Kidney epithelial cell (primary cell): ENCODE results near the gene COBL. TPM values are rescaled to one million over a fixed set of nuclear protein-coding genes. Genes with fewer than 3 reads are reported as not detected.

Experiments used
- DNase-seq: peaks from one replicate; pipeline ENCODE4 v3.0.0-alpha.2; 2010; ENCODE audit warnings: low read depth
- H3K27me3 ChIP-seq: 2 replicates; pipeline ENCODE4 v1.6.0; 2011; ENCODE audit warnings: low read length; ENCODE audit not compliant: control insufficient read depth, insufficient read depth
- H3K36me3 ChIP-seq: 2 replicates; pipeline ENCODE4 v1.5.1; 2011; ENCODE audit warnings: low read length; ENCODE audit not compliant: control insufficient read depth, insufficient read depth
- H3K4me3 ChIP-seq: 2 replicates; pipeline ENCODE4 v1.5.1; 2011; ENCODE audit warnings: low read depth, mild to moderate bottlenecking, control low read depth, low read length
- total RNA-seq: library from RNA; depleted of rRNA; stranded (reverse); fragments of >200 nt; gene quantifications from 2 replicates; pipeline ENCODE4 v1.2.3, GENCODE V29; 2015
- TF ChIP-seq, protein P1 (sequence below): IDR thresholded peaks from 2 replicates; pipeline ENCODE4 v1.5.1; 2011; ENCODE audit warnings: mild to moderate bottlenecking, moderate library complexity, low read length, control low read depth, inconsistent platforms; ENCODE audit not compliant: insufficient read depth, poor library complexity, severe bottlenecking

Gene COBL
- total RNA-seq, 1 donor from 2014 or later: 7.1 TPM

DNA sequence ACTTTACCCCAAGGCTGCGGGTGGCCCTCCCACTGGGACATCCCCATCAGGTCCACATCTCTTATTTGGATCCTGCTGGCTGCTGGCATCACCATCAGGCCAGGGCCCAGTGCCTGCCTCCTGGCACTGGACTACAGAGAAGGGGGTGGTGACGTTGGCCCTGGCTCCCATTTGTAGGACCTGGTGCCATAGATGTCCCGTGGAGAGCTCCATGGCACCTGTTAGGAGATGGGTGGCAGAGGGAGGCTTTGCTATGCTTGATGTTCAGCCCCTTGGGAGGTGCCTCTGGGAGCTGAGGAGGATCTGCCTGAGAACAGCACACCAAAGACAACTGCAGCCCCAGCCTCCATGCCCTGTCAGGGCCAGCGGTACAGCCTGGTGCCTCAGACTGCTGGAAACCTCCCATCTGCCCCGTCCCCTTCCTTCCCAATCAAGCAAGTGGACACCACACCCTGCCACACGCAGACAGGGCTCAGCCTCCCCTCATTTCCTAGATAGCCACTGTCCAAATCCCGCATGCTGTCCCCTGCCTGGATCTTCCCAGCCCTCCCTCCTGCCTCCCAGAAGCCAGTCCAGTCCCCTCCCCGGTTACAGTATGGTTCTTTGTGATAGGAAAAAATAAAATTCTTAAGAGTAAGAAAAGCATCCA, 303.9 kb downstream of the COBL start:
- no peak for DNase-seq
- Histone ChIP-seq H3K27me3 (no peaks in the 10 kb centered on the region), H3K36me3 (no peaks in the 10 kb centered on the region), H3K4me3 (no peak overlapping the region)
- TF ChIP-seq, protein P1, sequence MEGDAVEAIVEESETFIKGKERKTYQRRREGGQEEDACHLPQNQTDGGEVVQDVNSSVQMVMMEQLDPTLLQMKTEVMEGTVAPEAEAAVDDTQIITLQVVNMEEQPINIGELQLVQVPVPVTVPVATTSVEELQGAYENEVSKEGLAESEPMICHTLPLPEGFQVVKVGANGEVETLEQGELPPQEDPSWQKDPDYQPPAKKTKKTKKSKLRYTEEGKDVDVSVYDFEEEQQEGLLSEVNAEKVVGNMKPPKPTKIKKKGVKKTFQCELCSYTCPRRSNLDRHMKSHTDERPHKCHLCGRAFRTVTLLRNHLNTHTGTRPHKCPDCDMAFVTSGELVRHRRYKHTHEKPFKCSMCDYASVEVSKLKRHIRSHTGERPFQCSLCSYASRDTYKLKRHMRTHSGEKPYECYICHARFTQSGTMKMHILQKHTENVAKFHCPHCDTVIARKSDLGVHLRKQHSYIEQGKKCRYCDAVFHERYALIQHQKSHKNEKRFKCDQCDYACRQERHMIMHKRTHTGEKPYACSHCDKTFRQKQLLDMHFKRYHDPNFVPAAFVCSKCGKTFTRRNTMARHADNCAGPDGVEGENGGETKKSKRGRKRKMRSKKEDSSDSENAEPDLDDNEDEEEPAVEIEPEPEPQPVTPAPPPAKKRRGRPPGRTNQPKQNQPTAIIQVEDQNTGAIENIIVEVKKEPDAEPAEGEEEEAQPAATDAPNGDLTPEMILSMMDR: no peak

DNA sequence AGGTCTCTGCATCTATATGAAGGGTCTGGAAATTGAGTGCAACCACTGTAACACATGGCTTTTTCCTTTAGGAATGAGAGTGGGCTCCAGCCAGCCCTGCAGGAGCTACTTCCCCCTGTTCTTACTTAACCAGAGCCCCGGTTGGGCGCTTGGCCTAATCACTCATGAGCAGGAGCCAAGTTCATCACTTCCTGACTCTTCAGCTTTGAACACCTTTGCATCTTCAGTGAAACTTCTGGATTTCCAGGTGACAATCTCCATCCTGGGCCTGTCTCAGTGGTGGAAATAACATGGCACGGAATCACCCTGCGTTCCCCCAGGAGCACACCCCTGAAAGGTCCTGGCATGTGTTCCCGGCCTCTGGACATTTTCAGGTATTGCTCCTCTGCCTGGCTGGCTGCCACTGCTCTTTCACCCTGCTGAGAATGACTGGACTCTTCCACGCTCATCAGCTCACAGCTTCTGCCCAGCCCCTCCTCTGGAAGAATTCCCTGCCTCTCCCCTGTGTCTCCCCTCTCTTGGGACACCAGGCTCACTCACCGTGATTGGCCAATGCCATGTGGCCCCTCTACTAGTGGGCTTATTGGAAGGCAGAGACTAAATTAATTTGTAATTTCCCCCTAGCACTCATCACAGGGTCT, 304.8 kb downstream of the COBL start:
- no peak for DNase-seq
- Histone ChIP-seq H3K27me3 (no peaks in the 10 kb centered on the region), H3K36me3 (no peaks in the 10 kb centered on the region), H3K4me3 (no peak overlapping the region)
- TF ChIP-seq, protein P1: no peak

DNA sequence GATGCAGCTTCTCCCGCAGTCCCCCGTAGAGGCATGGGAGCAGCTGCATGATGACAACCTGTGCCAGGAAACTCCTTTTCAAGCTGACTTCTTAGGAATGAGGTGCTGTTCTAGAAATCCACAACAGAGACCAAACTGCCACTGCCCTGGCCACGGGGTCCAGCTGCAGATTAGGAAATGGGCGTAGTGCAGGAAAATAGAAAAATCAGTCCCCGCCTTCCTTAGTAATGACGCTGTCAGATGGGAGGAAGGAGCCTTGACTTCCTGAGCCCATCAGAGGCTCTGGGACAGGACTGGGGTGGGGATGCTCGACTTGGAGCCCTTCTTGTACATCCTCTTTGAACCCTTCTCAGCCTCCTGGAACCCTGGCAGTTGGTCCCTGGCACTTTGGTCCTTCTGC, 306.1 kb downstream of the COBL start:
- no peak for DNase-seq

DNA sequence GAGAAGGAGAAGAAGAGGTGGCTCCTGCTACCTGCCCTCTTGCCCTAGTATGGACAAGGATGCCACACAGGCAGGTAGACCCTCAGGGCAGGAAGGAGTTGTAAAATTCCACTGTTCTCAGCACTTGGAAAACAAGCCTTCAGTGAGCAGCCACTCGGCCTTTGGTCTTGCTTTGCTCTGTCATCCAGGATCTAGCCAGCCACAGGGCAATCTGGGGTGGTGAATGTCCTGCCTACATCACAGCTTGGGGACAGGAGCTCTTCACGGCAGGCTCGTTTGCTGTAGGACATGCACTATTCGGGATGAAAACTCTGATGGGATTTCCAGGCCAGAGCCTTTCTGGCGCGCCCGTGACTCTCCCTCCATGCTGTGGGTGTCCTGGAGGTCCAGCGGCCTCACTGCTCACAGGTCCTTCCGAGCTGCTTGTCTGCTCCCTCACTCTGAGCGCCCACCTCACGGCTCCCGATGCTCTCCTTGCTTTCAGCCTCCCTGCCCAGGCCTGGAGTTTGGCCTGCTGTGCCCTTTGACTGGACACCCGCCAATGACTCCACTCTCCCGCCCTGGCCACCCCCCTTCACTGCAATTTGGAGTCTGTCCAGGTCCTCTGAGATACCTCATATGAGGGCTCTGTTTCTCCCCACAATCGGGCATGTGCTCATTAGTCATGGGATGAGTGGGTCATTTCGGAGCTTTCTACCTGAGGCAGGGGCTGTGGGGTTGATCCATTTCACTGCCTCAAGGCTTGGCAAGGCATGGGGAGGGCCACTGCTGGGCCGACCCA, 306.7 kb downstream of the COBL start:
- TF ChIP-seq, protein P1: no peak
- Histone ChIP-seq H3K36me3 (no peaks in the 10 kb centered on the region), H3K4me3 (no peak overlapping the region), H3K27me3 (no peaks in the 10 kb centered on the region)
- peak; percentile 65 for DNase-seq

More for the DNA sequence above, 306.1 kb downstream of the COBL start:
- Histone ChIP-seq H3K4me3 (no peak overlapping the region), H3K27me3 (no peaks in the 10 kb centered on the region), H3K36me3 (no peaks in the 10 kb centered on the region)
- TF ChIP-seq, protein P1: no peak

DNA sequence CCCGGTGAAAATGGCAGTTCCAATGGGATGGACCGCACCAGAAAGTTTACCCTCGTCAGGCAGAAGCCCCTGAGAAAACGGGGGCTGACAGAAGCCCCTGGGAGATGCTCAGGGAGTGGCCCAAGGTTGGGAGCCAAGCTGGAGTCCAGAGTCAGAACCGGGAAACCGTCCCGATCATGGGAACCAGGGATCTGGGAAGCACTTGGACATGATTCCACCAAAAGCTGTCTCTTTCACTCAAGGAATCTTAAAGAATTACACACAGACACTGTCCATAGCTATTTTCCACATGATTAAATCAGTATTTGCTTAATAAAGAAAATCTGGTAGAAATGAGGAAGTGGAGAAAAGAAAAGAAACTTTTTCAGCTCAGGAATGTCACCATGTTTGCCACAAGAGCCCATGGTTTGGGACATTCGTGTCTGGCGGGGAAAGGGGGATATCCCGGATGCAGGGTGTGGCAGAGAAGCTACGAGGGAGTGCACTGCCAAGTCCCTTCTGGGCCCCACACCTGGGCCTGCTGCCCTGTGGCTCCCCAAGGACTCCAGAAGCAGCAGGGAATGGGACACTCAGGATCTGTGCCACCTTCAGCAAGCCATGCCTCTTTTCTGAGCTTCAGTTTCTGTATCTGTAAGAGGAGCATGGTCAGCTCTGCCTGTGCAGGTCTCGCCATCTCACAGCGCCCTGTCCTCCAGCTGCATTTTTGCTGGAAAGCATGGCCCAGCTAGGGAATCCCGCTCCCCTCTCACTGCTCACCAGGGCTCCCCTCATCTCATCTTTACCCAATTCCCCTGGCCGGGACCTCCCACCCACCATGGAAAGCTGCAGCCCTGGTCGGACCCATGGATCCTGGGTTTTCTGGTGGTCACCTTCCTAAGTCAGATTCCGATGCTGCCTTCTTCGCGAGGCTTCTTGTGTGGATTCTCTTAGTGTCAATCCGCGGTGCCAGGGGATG, 308.8 kb downstream of the COBL start:
- no peaks in the 10 kb centered on the region for H3K36me3 ChIP-seq

More for the DNA sequence above, 308.8 kb downstream of the COBL start:
- H3K27me3 ChIP-seq: no peaks in the 10 kb centered on the region
- H3K4me3 ChIP-seq: no peak overlapping the region
- DNase-seq: no peak
- TF ChIP-seq, protein P1: no peak
